Stomach (tissue), 9 donors: ENCODE measurements around the gene PRDM16. TPM values are rescaled to one million over a fixed set of nuclear protein-coding genes. Genes with fewer than 3 reads are reported as not detected.

Source experiments
- DNase-seq, 2 donors: peaks; one replicate each; pipeline versions ENCODE4 v3.0.0 to v3.0.0-alpha.2; 2013 to 2019
- H3K27ac ChIP-seq, 5 donors: fragments of 200-600 bp in 4 of 5; sonication (generic) in 4 of 5; one replicate each; pipeline ENCODE4 v1.5.1; 2013 to 2019; ENCODE audit warnings: mild to moderate bottlenecking in 1 of 5, moderate library complexity in 1 of 5
- H3K27me3 ChIP-seq, 3 donors: fragments of 200-600 bp; sonication (generic); one replicate each; pipeline ENCODE4 v1.5.1; 2017 to 2019; ENCODE audit warnings: mixed run types in 1 of 3
- H3K36me3 ChIP-seq, 4 donors: fragments of 200-600 bp; sonication (generic); 1 replicate in 3 of 4; 2 replicates in 1 of 4; pipeline ENCODE4 v1.5.1; 2016 to 2019
- H3K4me1 ChIP-seq, 4 donors: fragments of 200-600 bp; sonication (generic); one replicate each; pipeline ENCODE4 v1.5.1; 2016 to 2019
- H3K4me3 ChIP-seq, 4 donors: fragments of 200-600 bp; sonication (generic) in 3 of 4; one replicate each; pipeline ENCODE4 v1.5.1; 2016 to 2019; ENCODE audit warnings: mild to moderate bottlenecking in 1 of 4
- H3K9me3 ChIP-seq, 4 donors: fragments of 200-600 bp; sonication (generic); one replicate each; pipeline ENCODE4 v1.5.1; 2016 to 2019
- EP300 ChIP-seq: sonication (generic); formaldehyde crosslinking; IDR thresholded peaks from one replicate; pipeline ENCODE4 v1.6.1; 2017; ENCODE audit warnings: antibody characterized with exemption
- POLR2A ChIP-seq, 4 donors: fragments of 450-650 bp; IDR thresholded peaks; one replicate each; pipeline ENCODE4 v1.6.1; 2016; ENCODE audit warnings: antibody characterized with exemption in 4 of 4, control low read depth in 2 of 4, mild to moderate bottlenecking in 1 of 4, moderate library complexity in 1 of 4
- POLR2AphosphoS5 ChIP-seq, 3 donors: sonication (generic); formaldehyde crosslinking; IDR thresholded peaks; one replicate each; pipeline ENCODE4 v1.6.1; 2016; ENCODE audit warnings: antibody characterized with exemption in 3 of 3
- WGBS, 5 donors: extraction: QIAGEN DNeasy Blood & Tissue Kit in 3 of 5; methylation state at CpG; one replicate each; pipeline versions ENCODE4 v1.1.5 to v1.1.7; 2013 to 2018; 5-methylcytosine and 5-hydroxymethylcytosine counted together
- intact Hi-C: fragments of 100-400 bp; cut with DNase I; formaldehyde crosslinking; loops from one replicate; pipeline ENCODE4 v1.15.1; 2023; ENCODE audit warnings: low total_unique reads
- polyA plus RNA-seq, 3 donors: library from polyadenylated mRNA; stranded (reverse); fragments of 200-250 nt; gene quantifications; one replicate each; pipeline ENCODE4 v1.2.3, GENCODE V29; 2013
- total RNA-seq, 5 donors: library from RNA; depleted of rRNA; stranded (reverse); fragments of >200 nt; gene quantifications; one replicate each; pipeline versions ENCODE4 v1.1.0 to v1.2.3, GENCODE V29; 2014 to 2016
- TF ChIP-seq, protein P1 (sequence below), 7 experiments: fragments of 450-650 bp in 4 of 7; fragments of 200-600 bp in 3 of 7; sonication (generic) in 3 of 7; IDR thresholded peaks; one replicate each; pipeline ENCODE4 v1.5.1; 2016 to 2019; ENCODE audit warnings: antibody characterized with exemption in 7 of 7, control low read depth in 2 of 7, mild to moderate bottlenecking in 1 of 7
- donor health status: healthy with polysubstance abuse.
- donor health status: Bipolar disorder and iron deficiency.
- donor health status: healthy.

The PRDM16 gene
- total and polyA plus RNA-seq, 8 donors = 0.29 to 222 (median 15.8) TPM

DNA sequence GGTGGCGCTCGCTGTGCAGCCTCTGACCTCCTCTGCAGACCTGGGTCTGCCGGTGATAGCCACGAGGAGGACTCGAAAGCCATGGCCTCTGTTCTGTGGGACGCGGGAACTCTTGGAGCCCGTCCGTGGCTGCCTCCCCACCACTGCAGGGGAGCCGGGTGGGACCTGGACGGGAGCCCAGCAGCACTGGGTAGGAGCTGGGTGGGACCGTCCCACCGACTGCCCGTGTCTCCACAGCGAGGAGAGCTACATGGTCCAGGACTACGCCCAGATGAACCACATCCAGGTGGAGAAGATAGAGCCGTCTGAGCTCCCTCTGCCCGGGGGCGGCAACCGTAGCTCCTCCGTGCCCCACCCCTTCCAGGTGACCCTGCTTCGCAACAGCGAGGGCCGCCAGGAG lies 409.2 kb downstream of the PRDM16 start:
- intact Hi-C loops = no loop called here
- no peak overlapping the region for H3K27ac ChIP-seq
- 73 to 86% (median 82%) methylated on average over 4 to 24 of the region's 24 CpGs for WGBS, 5 donors
- TF ChIP-seq EP300 = no peak
- no peak for TF ChIP-seq POLR2AphosphoS5 (IDR thresholded peaks at IDR 0.05)
- TF ChIP-seq, protein P1, sequence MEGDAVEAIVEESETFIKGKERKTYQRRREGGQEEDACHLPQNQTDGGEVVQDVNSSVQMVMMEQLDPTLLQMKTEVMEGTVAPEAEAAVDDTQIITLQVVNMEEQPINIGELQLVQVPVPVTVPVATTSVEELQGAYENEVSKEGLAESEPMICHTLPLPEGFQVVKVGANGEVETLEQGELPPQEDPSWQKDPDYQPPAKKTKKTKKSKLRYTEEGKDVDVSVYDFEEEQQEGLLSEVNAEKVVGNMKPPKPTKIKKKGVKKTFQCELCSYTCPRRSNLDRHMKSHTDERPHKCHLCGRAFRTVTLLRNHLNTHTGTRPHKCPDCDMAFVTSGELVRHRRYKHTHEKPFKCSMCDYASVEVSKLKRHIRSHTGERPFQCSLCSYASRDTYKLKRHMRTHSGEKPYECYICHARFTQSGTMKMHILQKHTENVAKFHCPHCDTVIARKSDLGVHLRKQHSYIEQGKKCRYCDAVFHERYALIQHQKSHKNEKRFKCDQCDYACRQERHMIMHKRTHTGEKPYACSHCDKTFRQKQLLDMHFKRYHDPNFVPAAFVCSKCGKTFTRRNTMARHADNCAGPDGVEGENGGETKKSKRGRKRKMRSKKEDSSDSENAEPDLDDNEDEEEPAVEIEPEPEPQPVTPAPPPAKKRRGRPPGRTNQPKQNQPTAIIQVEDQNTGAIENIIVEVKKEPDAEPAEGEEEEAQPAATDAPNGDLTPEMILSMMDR (IDR thresholded peaks at IDR 0.05) = no peak
- no peak for TF ChIP-seq POLR2A (IDR thresholded peaks at IDR 0.05)
- no peak overlapping the region for H3K4me3 ChIP-seq
- peaks cover 0 to 39% (median 33%) of the 10 kb centered on the region in 4 donors for H3K36me3 ChIP-seq
- peaks cover 0 to 50% (median 0%) of the 10 kb centered on the region in 3 donors for H3K27me3 ChIP-seq
- no peaks in the 10 kb centered on the region for H3K9me3 ChIP-seq
- H3K4me1 ChIP-seq = peaks cover 16 to 25% (median 21%) of the 10 kb centered on the region in 4 donors
- no peak for DNase-seq

DNA sequence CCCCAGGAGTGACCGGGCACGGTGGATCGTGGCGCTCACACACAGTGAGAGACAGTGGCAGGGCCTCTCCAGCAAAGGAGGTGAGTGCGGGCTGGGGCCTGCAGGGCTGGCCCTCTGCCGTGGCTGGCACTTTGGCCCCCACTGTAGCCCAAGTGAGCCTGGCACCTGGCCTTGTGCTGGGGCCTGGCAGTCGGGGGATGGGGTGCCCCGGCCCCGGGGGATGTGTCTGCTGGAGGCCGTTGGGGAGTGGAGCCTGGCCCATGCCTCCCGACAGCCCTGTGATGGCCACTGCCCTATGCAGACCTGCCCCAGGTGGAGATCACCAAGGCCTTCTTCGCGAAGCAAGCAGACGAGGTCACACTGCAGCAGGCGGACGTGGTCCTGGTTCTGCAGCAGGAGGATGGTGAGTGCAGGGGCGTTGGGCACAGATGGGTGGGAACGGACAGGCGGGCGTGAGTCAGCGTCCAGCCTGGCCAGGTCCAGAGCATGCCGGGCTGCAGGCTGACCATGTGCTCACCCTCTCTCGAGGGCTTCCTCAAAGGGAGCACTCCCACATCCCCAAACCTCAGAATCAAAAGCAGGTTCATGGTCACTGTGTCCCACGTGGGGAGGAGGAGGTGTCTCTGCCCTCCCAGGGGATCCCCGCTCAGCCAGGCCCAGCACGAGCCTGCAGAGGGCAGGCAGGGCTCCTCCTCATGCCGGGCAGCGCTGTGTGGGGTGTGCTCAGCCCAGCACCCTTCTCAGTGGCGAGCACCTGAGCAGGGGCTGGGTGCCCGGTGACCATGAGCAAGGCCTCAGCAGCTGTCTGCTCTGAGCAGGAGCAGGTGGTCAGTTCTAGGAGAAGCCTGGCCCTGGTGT lies 410.7 kb downstream of the PRDM16 start:
- intact Hi-C loops = no loop called here
- H3K4me1 ChIP-seq = peaks cover 16 to 36% (median 27%) of the 10 kb centered on the region in 4 donors
- no peak overlapping the region for H3K27ac ChIP-seq
- H3K36me3 ChIP-seq = peaks cover 0 to 26% (median 21%) of the 10 kb centered on the region in 4 donors
- DNase-seq = no peak
- TF ChIP-seq EP300 (no peak), POLR2AphosphoS5 (IDR thresholded peaks at IDR 0.05) (no peak), POLR2A (IDR thresholded peaks at IDR 0.05) (no peak)
- TF ChIP-seq, protein P1 (IDR thresholded peaks at IDR 0.05) = no peak
- no peak overlapping the region for H3K4me3 ChIP-seq
- peaks cover 0 to 39% (median 0%) of the 10 kb centered on the region in 3 donors for H3K27me3 ChIP-seq
- H3K9me3 ChIP-seq = no peaks in the 10 kb centered on the region
- WGBS, 5 donors = 76 to 89% (median 82%) methylated on average over 20 to 30 of the region's 30 CpGs

DNA sequence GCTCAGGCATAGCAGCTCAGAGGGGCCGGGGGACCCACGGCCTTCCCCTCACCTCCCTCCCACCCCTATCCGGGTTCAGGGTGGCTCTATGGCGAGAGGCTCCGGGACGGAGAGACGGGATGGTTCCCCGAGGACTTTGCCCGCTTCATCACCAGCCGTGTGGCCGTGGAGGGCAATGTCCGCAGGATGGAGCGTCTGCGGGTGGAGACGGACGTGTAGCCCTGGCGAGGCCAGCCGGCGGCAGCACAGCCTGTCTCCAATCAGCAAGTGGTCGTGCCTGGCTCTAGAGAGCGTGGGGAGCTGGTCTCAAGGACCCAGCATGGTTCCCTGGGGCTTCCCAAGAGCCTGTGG lies 411.3 kb downstream of the PRDM16 start:
- Histone ChIP-seq H3K4me3 (no peak overlapping the region), H3K27me3 (peaks cover 0 to 39% (median 0%) of the 10 kb centered on the region in 3 donors), H3K9me3 (no peaks in the 10 kb centered on the region), H3K4me1 (peaks cover 16 to 36% (median 27%) of the 10 kb centered on the region in 4 donors), H3K36me3 (peaks cover 0 to 26% (median 21%) of the 10 kb centered on the region in 4 donors), H3K27ac (no peak overlapping the region)
- TF ChIP-seq EP300 (no peak), POLR2A (IDR thresholded peaks at IDR 0.05) (no peak), POLR2AphosphoS5 (IDR thresholded peaks at IDR 0.05) (no peak)
- TF ChIP-seq, protein P1 (IDR thresholded peaks at IDR 0.05) = no peak
- WGBS, 5 donors = 75 to 86% (median 78%) methylated on average over 16 to 21 of the region's 21 CpGs
- intact Hi-C loops = no loop called here
- no peak for DNase-seq

DNA sequence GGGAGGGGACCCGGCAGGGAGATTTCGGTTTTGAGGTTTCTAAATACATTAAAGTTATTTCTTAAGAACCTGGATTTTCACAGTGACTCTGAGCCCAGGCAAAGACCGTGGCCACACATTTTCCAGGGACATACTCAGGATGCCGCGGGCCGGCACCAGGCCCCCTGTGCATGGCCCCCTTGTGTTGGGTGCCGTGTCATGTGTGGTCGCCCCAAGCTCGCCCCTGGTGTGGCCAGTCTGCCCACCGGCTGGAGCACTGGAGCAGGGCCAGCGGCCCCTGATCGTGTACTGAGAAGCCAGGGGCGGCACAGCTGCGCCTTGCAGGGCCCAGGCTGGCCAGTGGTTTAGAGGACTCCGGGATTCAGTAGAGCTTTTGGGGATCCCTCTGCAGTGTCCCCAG lies 412.0 kb downstream of the PRDM16 start:
- DNase-seq = no peak
- 68 to 83% (median 74%) methylated on average over 6 to 15 of the region's 15 CpGs for whole genome bisulfite sequencing, 5 donors
- peak overlapping the region in 3 of 5 donors; percentile 74 to 79 (median 77) for H3K27ac ChIP-seq
- peaks cover 16 to 36% (median 27%) of the 10 kb centered on the region in 4 donors for H3K4me1 ChIP-seq
- H3K27me3 ChIP-seq = peaks cover 0 to 34% (median 0%) of the 10 kb centered on the region in 3 donors
- no peaks in the 10 kb centered on the region for H3K9me3 ChIP-seq
- intact Hi-C loops = no loop called here
- TF ChIP-seq POLR2A (IDR thresholded peaks at IDR 0.05) = no peak
- TF ChIP-seq, protein P1 (IDR thresholded peaks at IDR 0.05) = no peak
- no peak for TF ChIP-seq EP300
- peaks cover 0 to 21% (median 19%) of the 10 kb centered on the region in 4 donors for H3K36me3 ChIP-seq
- no peak overlapping the region for H3K4me3 ChIP-seq
